SK-N-MC (cell line): Measurements from ENCODE around the gene GIMAP4.

Experiments used
- EZH2 ChIP-seq: fragments of 200-600 bp; sonication (generic); IDR thresholded peaks from one replicate; pipeline ENCODE4 v1.6.1; 2017; ENCODE audit warnings: antibody characterized with exemption
- POLR2AphosphoS5 ChIP-seq: IDR thresholded peaks from 2 replicates; pipeline ENCODE4 v1.6.1; 2012; ENCODE audit warnings: mild to moderate bottlenecking, low read depth, low read length, borderline replicate concordance

DNA sequence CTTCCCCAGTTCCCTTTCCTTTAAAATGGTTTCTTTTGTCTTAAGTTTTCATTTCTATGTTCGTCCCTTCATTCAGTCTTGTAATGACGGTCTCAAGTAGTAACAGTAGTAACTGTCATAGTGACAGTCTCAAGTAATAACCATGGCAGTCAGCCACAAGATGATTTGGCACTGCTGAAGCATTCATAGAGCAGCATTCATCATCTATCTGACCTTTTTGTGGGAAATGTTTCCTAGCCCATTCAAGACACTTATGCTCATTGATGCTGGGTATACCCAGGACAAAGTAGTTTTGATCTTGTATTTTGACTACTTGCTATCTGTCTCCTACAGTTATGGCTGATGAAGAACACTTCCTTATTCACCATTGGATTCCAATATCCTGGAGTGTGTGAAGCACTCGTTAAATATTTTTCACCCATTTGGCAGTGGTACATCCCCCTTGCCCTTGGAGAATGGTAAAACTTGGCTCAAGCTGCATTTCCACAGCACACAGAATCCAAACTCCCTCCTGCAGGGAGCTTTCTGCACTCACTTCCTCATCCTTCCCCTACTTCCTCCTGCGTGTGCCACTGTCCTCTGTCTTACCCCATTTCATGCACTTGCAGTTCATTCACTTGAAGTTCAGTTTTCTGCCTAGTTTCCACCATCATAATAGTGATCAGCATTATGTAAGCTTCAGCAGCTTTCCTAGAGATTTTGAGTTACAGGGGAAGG lies 19.0 kb downstream of the GIMAP4 start:
- TF ChIP-seq POLR2AphosphoS5 (no peak), EZH2 (no peak)
